ENCODE data around the gene RNU6-9.
A peak's percentile ranks its signal among the peaks of the same experiment; 100 is the strongest.

RNU6-9 gene

GRCh38 chr19:937259-937694 lies 44.0 kb downstream of the RNU6-9 start:
- peak; percentile 47 for DNase-seq

GRCh38 chr19:938233-938923 lies 45.1 kb downstream of the RNU6-9 start:
- no peak for DNase-seq

- no peak for DNase-seq
Measured at GRCh38 chr19:939439-939838, 46.2 kb downstream of the RNU6-9 start.

GRCh38 chr19:939922-940321 lies 46.6 kb downstream of the RNU6-9 start:
- no peak for DNase-seq

GRCh38 chr19:940591-941291 lies 47.5 kb downstream of the RNU6-9 start:
- peak; percentile 86 for DNase-seq

DNA sequence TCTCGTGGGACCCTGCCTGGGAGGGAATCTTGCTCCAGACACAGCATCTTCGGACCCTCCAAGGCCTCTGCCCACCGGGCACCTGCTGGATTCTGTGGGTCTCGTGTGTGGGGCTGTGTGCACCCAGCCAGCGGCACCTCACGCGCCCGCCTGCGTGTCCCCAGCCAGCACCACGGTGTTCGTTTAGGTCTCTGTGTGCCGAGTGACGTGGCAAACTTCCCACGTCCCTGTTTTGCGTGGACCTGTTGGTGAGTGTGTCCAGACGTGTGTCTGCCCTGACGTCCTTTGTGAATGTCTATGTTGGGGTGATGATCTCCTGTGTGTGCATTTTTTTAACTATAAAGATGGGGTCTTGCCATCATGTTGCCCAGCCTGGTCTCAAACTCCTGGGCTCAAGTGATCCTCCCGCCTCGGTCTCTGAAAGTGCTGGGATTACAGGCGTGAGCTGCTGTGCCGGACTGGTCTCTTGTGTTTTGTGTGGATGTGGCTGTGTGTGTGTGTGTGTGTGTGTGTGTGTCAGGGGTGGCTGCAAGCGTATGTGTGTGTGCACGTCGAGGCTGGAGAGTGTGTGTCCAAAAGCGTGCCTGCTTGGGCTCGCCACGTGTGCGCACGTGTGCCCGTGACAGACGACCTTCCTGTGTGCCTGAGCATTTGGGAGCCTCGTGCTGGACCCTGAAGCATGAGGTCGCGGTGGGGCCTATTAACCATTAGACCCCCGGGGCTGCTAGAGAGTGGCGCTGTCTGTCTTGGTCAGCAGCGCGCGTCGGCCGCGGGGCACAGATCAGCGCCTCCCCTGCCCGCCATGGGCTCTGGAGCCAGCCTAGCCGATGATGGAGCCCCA lies 48.2 kb downstream of the RNU6-9 start:
- no peak for DNase-seq

DNA sequence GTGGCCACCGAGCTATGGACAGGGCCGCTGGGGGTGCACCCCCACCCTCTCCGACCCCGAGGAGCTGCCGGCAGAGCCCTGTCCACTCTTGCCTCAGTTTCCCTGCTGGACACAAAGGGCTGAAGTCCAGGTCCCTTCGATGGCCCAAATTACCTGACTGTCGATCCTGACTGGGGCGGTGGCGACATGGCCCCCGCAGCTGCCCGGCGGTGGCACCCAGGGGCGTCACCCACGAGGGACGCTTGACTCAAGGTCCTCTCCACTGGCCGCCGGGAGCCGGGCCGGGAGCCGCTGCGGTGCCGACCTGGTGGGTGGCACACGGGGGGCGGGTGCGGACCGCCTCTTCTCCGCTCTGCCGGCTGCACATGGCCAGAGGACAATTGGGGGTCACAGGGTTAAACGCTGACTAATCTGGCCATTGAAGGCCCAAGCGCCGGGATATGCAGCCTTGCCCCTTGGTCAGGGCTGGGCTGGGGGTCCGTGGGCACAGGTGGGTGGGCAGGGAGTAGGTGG lies 48.9 kb downstream of the RNU6-9 start:
- no peak for DNase-seq

Measured in CD4-positive, alpha-beta T cell treated with Interleukin-12 subunit alpha and Interleukin-12 subunit beta, for 1 hour (primary cell).